CD4-positive, alpha-beta T cell treated with Interleukin-2 at 100 ng/mL for 4 hours (primary cell): Measurements from ENCODE around the gene TATDN2.

Experiments
- DNase-seq: peaks from one replicate; pipeline ENCODE4 v3.0.0-alpha.2; 2020; ENCODE audit warnings: low spot score

Gene TATDN2

GRCh38 chr3:10317311-10317960 is 69.2 kb downstream of the TATDN2 start:
- DNase-seq = no peak

GRCh38 chr3:10317961-10318350 is 69.7 kb downstream of the TATDN2 start:
- DNase-seq = no peak

- DNase-seq = no peak
Observed at GRCh38 chr3:10319251-10319650, 71.0 kb downstream of the TATDN2 start.

GRCh38 chr3:10319804-10320203 is 71.5 kb downstream of the TATDN2 start:
- DNase-seq = no peak

- no peak for DNase-seq
Observed at GRCh38 chr3:10320320-10320677, 72.0 kb downstream of the TATDN2 start.

GRCh38 chr3:10321630-10322351 is 73.5 kb downstream of the TATDN2 start:
- DNase-seq = no peak

GRCh38 chr3:10322352-10322710 is 74.1 kb downstream of the TATDN2 start:
- DNase-seq = peak; percentile 30

- no peak for DNase-seq
Observed at GRCh38 chr3:10327592-10327991, 79.3 kb downstream of the TATDN2 start.

GRCh38 chr3:10328460-10329071 is 80.3 kb downstream of the TATDN2 start:
- DNase-seq = no peak

GRCh38 chr3:10329495-10330015 is 81.3 kb downstream of the TATDN2 start:
- no peak for DNase-seq

- no peak for DNase-seq
Observed at GRCh38 chr3:10330319-10330718, 82.1 kb downstream of the TATDN2 start.
